ENCODE data around the gene TCP1. TPM values are rescaled to one million over a fixed set of nuclear protein-coding genes. Genes with fewer than 3 reads are reported as not detected.

TCP1 gene
- total and polyA plus RNA-seq, 12 donors = 59.0 to 290 (median 118) TPM

- no peaks in the 10 kb centered on the region for H3K4me1 ChIP-seq (replicated peaks in 1 of 2)
- no peak overlapping the region for H3K4me3 ChIP-seq
- no peaks in the 10 kb centered on the region for H3K36me3 ChIP-seq (replicated peaks in 1 of 2)
- H3K27me3 ChIP-seq = no peaks in the 10 kb centered on the region
- intact Hi-C loops (cut with DNase I) = no loop called here
- H3K27ac ChIP-seq = no peak overlapping the region
- H3K9me3 ChIP-seq (replicated peaks in 1 of 3) = no peaks in the 10 kb centered on the region
- WGBS, 4 donors = 80 to 85% (median 81%) methylated on average over 5 of the region's 5 CpGs
- TF ChIP-seq CTCF (IDR thresholded peaks at IDR 0.05) (no peak), POLR2A (IDR thresholded peaks at IDR 0.05) (no peak)
- DNase-seq = peak in 3 of 7 donors; percentile 12 to 34 (median 14)
These were observed 17.9 kb upstream of the TCP1 start for GRCh38 chr6:159807150-159807858.

GRCh38 chr6:159806021-159806458 lies 16.6 kb upstream of the TCP1 start:
- H3K27me3 ChIP-seq = no peaks in the 10 kb centered on the region
- H3K36me3 ChIP-seq (replicated peaks in 1 of 2) = no peaks in the 10 kb centered on the region
- no peak overlapping the region for H3K4me3 ChIP-seq
- WGBS, 4 donors = 85 to 91% (median 88%) methylated on average over 8 to 9 of the region's 9 CpGs
- intact Hi-C loops (cut with DNase I) = no loop called here
- H3K9me3 ChIP-seq (replicated peaks in 1 of 3) = no peaks in the 10 kb centered on the region
- no peak for DNase-seq
- no peaks in the 10 kb centered on the region for H3K4me1 ChIP-seq (replicated peaks in 1 of 2)
- no peak overlapping the region for H3K27ac ChIP-seq
- no peak for TF ChIP-seq POLR2A (IDR thresholded peaks at IDR 0.05)
- TF ChIP-seq CTCF (IDR thresholded peaks at IDR 0.05) = no peak

- no peaks in the 10 kb centered on the region for H3K27me3 ChIP-seq
- H3K4me3 ChIP-seq = no peak overlapping the region
- intact Hi-C loops (cut with DNase I) = no loop called here
- DNase-seq = no peak
- H3K4me1 ChIP-seq (replicated peaks in 1 of 2) = no peaks in the 10 kb centered on the region
- TF ChIP-seq POLR2A (IDR thresholded peaks at IDR 0.05) (no peak), CTCF (IDR thresholded peaks at IDR 0.05) (no peak)
- 79 to 87% (median 86%) methylated on average over 6 of the region's 6 CpGs for WGBS, 4 donors
- no peaks in the 10 kb centered on the region for H3K36me3 ChIP-seq (replicated peaks in 1 of 2)
- H3K9me3 ChIP-seq (replicated peaks in 1 of 3) = no peaks in the 10 kb centered on the region
- no peak overlapping the region for H3K27ac ChIP-seq
These were observed 16.1 kb upstream of the TCP1 start for GRCh38 chr6:159805440-159806020.

- no peak for DNase-seq
- no peak overlapping the region for H3K4me3 ChIP-seq
- peaks cover 0 to 3% of the 10 kb centered on the region in 2 donors for H3K36me3 ChIP-seq (replicated peaks in 1 of 2)
- no peaks in the 10 kb centered on the region for H3K27me3 ChIP-seq
- TF ChIP-seq CTCF (IDR thresholded peaks at IDR 0.05) = no peak
- TF ChIP-seq POLR2A (IDR thresholded peaks at IDR 0.05) = no peak
- no peak overlapping the region for H3K27ac ChIP-seq
- intact Hi-C loops (cut with DNase I) = no loop called here
- H3K9me3 ChIP-seq (replicated peaks in 1 of 3) = no peaks in the 10 kb centered on the region
- H3K4me1 ChIP-seq (replicated peaks in 1 of 2) = no peaks in the 10 kb centered on the region
- 88 to 92% (median 91%) methylated on average over 10 of the region's 10 CpGs for WGBS, 4 donors
These were observed 15.1 kb upstream of the TCP1 start for GRCh38 chr6:159804504-159804903.
